ENCODE data around the gene LRRC55.

DNA sequence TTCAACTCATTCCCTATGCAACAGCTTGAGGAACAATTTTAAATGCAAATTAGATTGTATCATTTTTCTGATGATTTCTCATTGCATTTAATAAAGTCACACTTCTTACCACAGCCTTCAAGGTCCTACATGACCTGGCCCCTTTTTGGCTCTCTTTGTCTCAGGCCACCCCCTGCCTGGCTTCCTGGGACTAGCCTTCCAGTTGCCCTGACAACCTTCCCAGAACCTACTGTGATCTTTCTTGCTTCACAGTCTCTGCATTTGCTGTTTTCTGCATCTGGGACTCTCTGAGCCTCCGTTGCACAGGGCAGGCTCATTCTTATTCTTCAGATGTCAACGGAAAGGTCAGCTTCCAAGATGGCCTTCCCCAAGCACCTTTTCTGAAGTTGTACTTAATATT, 42.4 kb downstream of the LRRC55 start:
- TF ChIP-seq ZNF596 (tag by site-specific recombination; IDR thresholded peaks at IDR 0.05) (no peak), ZNF24 (tag by site-specific recombination; IDR thresholded peaks at IDR 0.05) (no peak)
- TF ChIP-seq, protein P1, sequence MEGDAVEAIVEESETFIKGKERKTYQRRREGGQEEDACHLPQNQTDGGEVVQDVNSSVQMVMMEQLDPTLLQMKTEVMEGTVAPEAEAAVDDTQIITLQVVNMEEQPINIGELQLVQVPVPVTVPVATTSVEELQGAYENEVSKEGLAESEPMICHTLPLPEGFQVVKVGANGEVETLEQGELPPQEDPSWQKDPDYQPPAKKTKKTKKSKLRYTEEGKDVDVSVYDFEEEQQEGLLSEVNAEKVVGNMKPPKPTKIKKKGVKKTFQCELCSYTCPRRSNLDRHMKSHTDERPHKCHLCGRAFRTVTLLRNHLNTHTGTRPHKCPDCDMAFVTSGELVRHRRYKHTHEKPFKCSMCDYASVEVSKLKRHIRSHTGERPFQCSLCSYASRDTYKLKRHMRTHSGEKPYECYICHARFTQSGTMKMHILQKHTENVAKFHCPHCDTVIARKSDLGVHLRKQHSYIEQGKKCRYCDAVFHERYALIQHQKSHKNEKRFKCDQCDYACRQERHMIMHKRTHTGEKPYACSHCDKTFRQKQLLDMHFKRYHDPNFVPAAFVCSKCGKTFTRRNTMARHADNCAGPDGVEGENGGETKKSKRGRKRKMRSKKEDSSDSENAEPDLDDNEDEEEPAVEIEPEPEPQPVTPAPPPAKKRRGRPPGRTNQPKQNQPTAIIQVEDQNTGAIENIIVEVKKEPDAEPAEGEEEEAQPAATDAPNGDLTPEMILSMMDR (tag by site-specific recombination; IDR thresholded peaks at IDR 0.05): no peak
